ENCODE measurements around the gene IL13RA2.
A peak's percentile ranks its signal among the peaks of the same experiment; 100 is the strongest.

The IL13RA2 gene

GRCh38 chrX:114985967-114986592, 31.3 kb downstream of the IL13RA2 start:
- no peak for DNase-seq (ENCODE audit: low spot score)

GRCh38 chrX:114976292-114976691, 41.1 kb downstream of the IL13RA2 start:
- DNase-seq (ENCODE audit: low spot score): peak; percentile 12

- DNase-seq (ENCODE audit: low spot score): no peak
Observed at GRCh38 chrX:114973013-114973412, 44.4 kb downstream of the IL13RA2 start.

GRCh38 chrX:114970806-114971205, 46.6 kb downstream of the IL13RA2 start:
- no peak for DNase-seq (ENCODE audit: low spot score)

- no peak for DNase-seq (ENCODE audit: low spot score)
Observed at GRCh38 chrX:114964374-114964773, 53.0 kb downstream of the IL13RA2 start.

- no peak for DNase-seq (ENCODE audit: low spot score)
Observed at GRCh38 chrX:114962209-114962608, 55.2 kb downstream of the IL13RA2 start.

GRCh38 chrX:114959729-114960128, 57.7 kb downstream of the IL13RA2 start:
- peak; percentile 26 for DNase-seq (ENCODE audit: low spot score)

Data from COLO829 (cell line).